Measurements from ENCODE around the gene MTMR4.
A peak's percentile ranks its signal among the peaks of the same experiment; 100 is the strongest.

The MTMR4 gene

GRCh38 chr17:58470356-58470755 lies 44.1 kb downstream of the MTMR4 start:
- no peak for DNase-seq
- no peak overlapping the region for H3K4me3 ChIP-seq (ENCODE audit: low read depth, low read length)
- no peaks in the 10 kb centered on the region for H3K36me3 ChIP-seq (replicated peaks)
- peaks cover 4% of the 10 kb centered on the region for H3K27me3 ChIP-seq (replicated peaks)
- H3K27ac ChIP-seq = no peak overlapping the region
- in situ Hi-C loops (cut with HindIII; ENCODE audit: low pct_ligation_motif_present, low sequenced_read_pairs) = no loop called here
- no peak for TF ChIP-seq CTCF (IDR thresholded peaks at IDR 0.05; ENCODE audit: low read depth, low read length, missing control alignments)

- H3K27me3 ChIP-seq (replicated peaks) = peaks cover 4% of the 10 kb centered on the region
- no peak for TF ChIP-seq CTCF (IDR thresholded peaks at IDR 0.05; ENCODE audit: low read depth, low read length, missing control alignments)
- in situ Hi-C loops (cut with HindIII; ENCODE audit: low pct_ligation_motif_present, low sequenced_read_pairs) = no loop called here
These were observed 45.5 kb downstream of the MTMR4 start for GRCh38 chr17:58468944-58469343.

GRCh38 chr17:58455491-58455890 lies 58.9 kb downstream of the MTMR4 start:
- in situ Hi-C loops (cut with HindIII; ENCODE audit: low pct_ligation_motif_present, low sequenced_read_pairs) = no loop called here
- Histone ChIP-seq H3K27me3 (replicated peaks) (no peaks in the 10 kb centered on the region), H3K27ac (no peak overlapping the region), H3K4me3 (ENCODE audit: low read depth, low read length) (no peak overlapping the region), H3K36me3 (replicated peaks) (no peaks in the 10 kb centered on the region)
- DNase-seq = no peak
- TF ChIP-seq CTCF (IDR thresholded peaks at IDR 0.05; ENCODE audit: low read depth, low read length, missing control alignments) = no peak

More at GRCh38 chr17:58468944-58469343, 45.5 kb downstream of the MTMR4 start:
- no peaks in the 10 kb centered on the region for H3K36me3 ChIP-seq (replicated peaks)
- no peak overlapping the region for H3K4me3 ChIP-seq (ENCODE audit: low read depth, low read length)
- no peak overlapping the region for H3K27ac ChIP-seq
- DNase-seq = no peak

- DNase-seq = peak; percentile 38
- H3K27ac ChIP-seq = no peak overlapping the region
- TF ChIP-seq CTCF (IDR thresholded peaks at IDR 0.05; ENCODE audit: low read depth, low read length, missing control alignments) = no peak
- no peaks in the 10 kb centered on the region for H3K36me3 ChIP-seq (replicated peaks)
- in situ Hi-C loops (cut with HindIII; ENCODE audit: low pct_ligation_motif_present, low sequenced_read_pairs) = no loop called here
- H3K4me3 ChIP-seq (ENCODE audit: low read depth, low read length) = no peak overlapping the region
- no peaks in the 10 kb centered on the region for H3K27me3 ChIP-seq (replicated peaks)
These were observed 61.7 kb downstream of the MTMR4 start for GRCh38 chr17:58452738-58453137.

GRCh38 chr17:58447039-58447975 lies 67.1 kb downstream of the MTMR4 start:
- DNase-seq = peak; percentile 81
- H3K27me3 ChIP-seq (replicated peaks) = no peaks in the 10 kb centered on the region
- H3K4me3 ChIP-seq (ENCODE audit: low read depth, low read length) = no peak overlapping the region
- in situ Hi-C loops (cut with HindIII; ENCODE audit: low pct_ligation_motif_present, low sequenced_read_pairs) = no loop called here
- H3K36me3 ChIP-seq (replicated peaks) = no peaks in the 10 kb centered on the region
- TF ChIP-seq CTCF (IDR thresholded peaks at IDR 0.05; ENCODE audit: low read depth, low read length, missing control alignments) = peak; percentile 91
- no peak overlapping the region for H3K27ac ChIP-seq
